ENCODE results near the gene CNTNAP2. TPM values are rescaled to one million over a fixed set of nuclear protein-coding genes. Genes with fewer than 3 reads are reported as not detected.

CNTNAP2 gene
- total RNA-seq, 1 donor, result 1.0 TPM

GRCh38 chr7:146943483-146943882 is 826.9 kb downstream of the CNTNAP2 start:
- H3K9me3 ChIP-seq (ENCODE audit: low read depth, low read length), result no peaks in the 10 kb centered on the region
- H3K27me3 ChIP-seq (ENCODE audit: insufficient read depth, low read length), result no peaks in the 10 kb centered on the region
- H3K4me1 ChIP-seq (ENCODE audit: insufficient read depth, low read length), result no peaks in the 10 kb centered on the region
- H3K4me3 ChIP-seq (ENCODE audit: low read length), result no peak overlapping the region

GRCh38 chr7:146948703-146949102 is 832.1 kb downstream of the CNTNAP2 start:
- Histone ChIP-seq H3K4me3 (ENCODE audit: low read length) (no peak overlapping the region), H3K9me3 (ENCODE audit: low read depth, low read length) (no peaks in the 10 kb centered on the region), H3K4me1 (ENCODE audit: insufficient read depth, low read length) (no peaks in the 10 kb centered on the region), H3K27me3 (ENCODE audit: insufficient read depth, low read length) (no peaks in the 10 kb centered on the region)

- Histone ChIP-seq H3K9me3 (ENCODE audit: low read depth, low read length) (no peaks in the 10 kb centered on the region), H3K4me1 (ENCODE audit: insufficient read depth, low read length) (no peaks in the 10 kb centered on the region), H3K27me3 (ENCODE audit: insufficient read depth, low read length) (no peaks in the 10 kb centered on the region), H3K4me3 (ENCODE audit: low read length) (no peak overlapping the region)
These were observed 839.7 kb downstream of the CNTNAP2 start for GRCh38 chr7:146956321-146956720.

GRCh38 chr7:146956853-146957252 is 840.3 kb downstream of the CNTNAP2 start:
- Histone ChIP-seq H3K4me3 (ENCODE audit: low read length) (no peak overlapping the region), H3K27me3 (ENCODE audit: insufficient read depth, low read length) (no peaks in the 10 kb centered on the region), H3K9me3 (ENCODE audit: low read depth, low read length) (no peaks in the 10 kb centered on the region), H3K4me1 (ENCODE audit: insufficient read depth, low read length) (no peaks in the 10 kb centered on the region)

GRCh38 chr7:146960773-146961391 is 844.3 kb downstream of the CNTNAP2 start:
- Histone ChIP-seq H3K4me1 (ENCODE audit: insufficient read depth, low read length) (no peaks in the 10 kb centered on the region), H3K27me3 (ENCODE audit: insufficient read depth, low read length) (no peaks in the 10 kb centered on the region), H3K4me3 (ENCODE audit: low read length) (no peak overlapping the region), H3K9me3 (ENCODE audit: low read depth, low read length) (no peaks in the 10 kb centered on the region)

GRCh38 chr7:146961617-146962016 is 845.0 kb downstream of the CNTNAP2 start:
- H3K4me3 ChIP-seq (ENCODE audit: low read length), result no peak overlapping the region
- no peaks in the 10 kb centered on the region for H3K4me1 ChIP-seq (ENCODE audit: insufficient read depth, low read length)
- H3K27me3 ChIP-seq (ENCODE audit: insufficient read depth, low read length), result no peaks in the 10 kb centered on the region
- no peaks in the 10 kb centered on the region for H3K9me3 ChIP-seq (ENCODE audit: low read depth, low read length)

- Histone ChIP-seq H3K4me1 (ENCODE audit: insufficient read depth, low read length) (no peaks in the 10 kb centered on the region), H3K27me3 (ENCODE audit: insufficient read depth, low read length) (no peaks in the 10 kb centered on the region), H3K4me3 (ENCODE audit: low read length) (no peak overlapping the region), H3K9me3 (ENCODE audit: low read depth, low read length) (no peaks in the 10 kb centered on the region)
These were observed 849.7 kb downstream of the CNTNAP2 start for GRCh38 chr7:146966274-146966673.

GRCh38 chr7:146982482-146982881 is 865.9 kb downstream of the CNTNAP2 start:
- Histone ChIP-seq H3K9me3 (ENCODE audit: low read depth, low read length) (no peaks in the 10 kb centered on the region), H3K27me3 (ENCODE audit: insufficient read depth, low read length) (no peaks in the 10 kb centered on the region), H3K4me3 (ENCODE audit: low read length) (no peak overlapping the region), H3K4me1 (ENCODE audit: insufficient read depth, low read length) (no peaks in the 10 kb centered on the region)

GRCh38 chr7:146991596-146991995 is 875.0 kb downstream of the CNTNAP2 start:
- H3K4me3 ChIP-seq (ENCODE audit: low read length), result no peak overlapping the region
- H3K9me3 ChIP-seq (ENCODE audit: low read depth, low read length), result peaks cover 11% of the 10 kb centered on the region
- H3K4me1 ChIP-seq (ENCODE audit: insufficient read depth, low read length), result no peaks in the 10 kb centered on the region
- H3K27me3 ChIP-seq (ENCODE audit: insufficient read depth, low read length), result no peaks in the 10 kb centered on the region

GRCh38 chr7:146993764-146994163 is 877.2 kb downstream of the CNTNAP2 start:
- Histone ChIP-seq H3K4me3 (ENCODE audit: low read length) (no peak overlapping the region), H3K27me3 (ENCODE audit: insufficient read depth, low read length) (no peaks in the 10 kb centered on the region), H3K9me3 (ENCODE audit: low read depth, low read length) (peaks cover 11% of the 10 kb centered on the region), H3K4me1 (ENCODE audit: insufficient read depth, low read length) (no peaks in the 10 kb centered on the region)

- no peaks in the 10 kb centered on the region for H3K27me3 ChIP-seq (ENCODE audit: insufficient read depth, low read length)
- no peaks in the 10 kb centered on the region for H3K4me1 ChIP-seq (ENCODE audit: insufficient read depth, low read length)
- no peak overlapping the region for H3K4me3 ChIP-seq (ENCODE audit: low read length)
- no peaks in the 10 kb centered on the region for H3K9me3 ChIP-seq (ENCODE audit: low read depth, low read length)
These were observed 891.9 kb downstream of the CNTNAP2 start for GRCh38 chr7:147008530-147008929.

GRCh38 chr7:147012666-147013065 is 896.1 kb downstream of the CNTNAP2 start:
- Histone ChIP-seq H3K4me1 (ENCODE audit: insufficient read depth, low read length) (no peaks in the 10 kb centered on the region), H3K27me3 (ENCODE audit: insufficient read depth, low read length) (no peaks in the 10 kb centered on the region), H3K9me3 (ENCODE audit: low read depth, low read length) (no peaks in the 10 kb centered on the region), H3K4me3 (ENCODE audit: low read length) (no peak overlapping the region)

GRCh38 chr7:147013825-147014224 is 897.2 kb downstream of the CNTNAP2 start:
- Histone ChIP-seq H3K9me3 (ENCODE audit: low read depth, low read length) (no peaks in the 10 kb centered on the region), H3K4me3 (ENCODE audit: low read length) (no peak overlapping the region)

GRCh38 chr7:147014286-147014955 is 897.8 kb downstream of the CNTNAP2 start:
- no peaks in the 10 kb centered on the region for H3K9me3 ChIP-seq (ENCODE audit: low read depth, low read length)
- no peaks in the 10 kb centered on the region for H3K4me1 ChIP-seq (ENCODE audit: insufficient read depth, low read length)
- H3K4me3 ChIP-seq (ENCODE audit: low read length), result no peak overlapping the region
- H3K27me3 ChIP-seq (ENCODE audit: insufficient read depth, low read length), result no peaks in the 10 kb centered on the region

More at GRCh38 chr7:147013825-147014224, 897.2 kb downstream of the CNTNAP2 start:
- Histone ChIP-seq H3K4me1 (ENCODE audit: insufficient read depth, low read length) (no peaks in the 10 kb centered on the region), H3K27me3 (ENCODE audit: insufficient read depth, low read length) (no peaks in the 10 kb centered on the region)

GRCh38 chr7:147015999-147016398 is 899.4 kb downstream of the CNTNAP2 start:
- Histone ChIP-seq H3K9me3 (ENCODE audit: low read depth, low read length) (no peaks in the 10 kb centered on the region), H3K27me3 (ENCODE audit: insufficient read depth, low read length) (no peaks in the 10 kb centered on the region), H3K4me3 (ENCODE audit: low read length) (no peak overlapping the region), H3K4me1 (ENCODE audit: insufficient read depth, low read length) (no peaks in the 10 kb centered on the region)

GRCh38 chr7:147022056-147022455 is 905.5 kb downstream of the CNTNAP2 start:
- Histone ChIP-seq H3K4me3 (ENCODE audit: low read length) (no peak overlapping the region), H3K27me3 (ENCODE audit: insufficient read depth, low read length) (no peaks in the 10 kb centered on the region), H3K9me3 (ENCODE audit: low read depth, low read length) (no peaks in the 10 kb centered on the region), H3K4me1 (ENCODE audit: insufficient read depth, low read length) (no peaks in the 10 kb centered on the region)
